Measurements from ENCODE around the gene EFCAB5. TPM values are rescaled to one million over a fixed set of nuclear protein-coding genes. Genes with fewer than 3 reads are reported as not detected.
"Not testable (repeated sequence)": the region's sequence is repeated elsewhere in the genome, so short reads cannot be mapped to it uniquely, and the experiment has no call there.

The EFCAB5 gene
- total and polyA plus RNA-seq, 3 donors from 2014 or later: 11.7 to 23.0 (median 15.1) TPM

GRCh38 chr17:29931231-29931932 lies 10.1 kb upstream of the EFCAB5 start:
- intact Hi-C loops (cut with DNase I; ENCODE audit: low total_unique reads): no loop called here
- WGBS, 2 donors: 0% methylated on average over 3 of the region's 3 CpGs
- peaks cover 10% of the 10 kb centered on the region for H3K4me1 ChIP-seq
- no peaks in the 10 kb centered on the region for H3K9me3 ChIP-seq
- TF ChIP-seq CTCF (IDR thresholded peaks at IDR 0.05) (peak; percentile 79 to 90 (median 86)), POLR2A (IDR thresholded peaks at IDR 0.05) (no peak)
- peak overlapping the region in 1 of 2 donors; percentile 91 for H3K27ac ChIP-seq
- no peaks in the 10 kb centered on the region for H3K27me3 ChIP-seq
- H3K4me3 ChIP-seq: peak overlapping the region in 1 of 2 donors; percentile 94
- H3K36me3 ChIP-seq (ENCODE audit: low read depth, missing control alignments): no peaks in the 10 kb centered on the region
- DNase-seq: peak; percentile 83

- intact Hi-C loops (cut with DNase I; ENCODE audit: low total_unique reads): no loop called here
- TF ChIP-seq POLR2A (IDR thresholded peaks at IDR 0.05) (no peak), CTCF (IDR thresholded peaks at IDR 0.05) (no peak)
- H3K4me3 ChIP-seq: no peak overlapping the region
- WGBS, 2 donors: 47 to 62% methylated on average over 2 of the region's 2 CpGs
- H3K4me1 ChIP-seq: peaks cover 10% of the 10 kb centered on the region
- H3K27ac ChIP-seq: no peak overlapping the region
- H3K27me3 ChIP-seq: no peaks in the 10 kb centered on the region
- no peaks in the 10 kb centered on the region for H3K36me3 ChIP-seq (ENCODE audit: low read depth, missing control alignments)
- no peaks in the 10 kb centered on the region for H3K9me3 ChIP-seq
- no peak for DNase-seq
Measured at GRCh38 chr17:29933379-29933778, 8.1 kb upstream of the EFCAB5 start.

GRCh38 chr17:29935909-29936308 lies 5.5 kb upstream of the EFCAB5 start:
- H3K4me3 ChIP-seq; H3K27me3 ChIP-seq; H3K36me3 ChIP-seq (ENCODE audit: low read depth, missing control alignments); H3K27ac ChIP-seq; DNase-seq; H3K9me3 ChIP-seq; H3K4me1 ChIP-seq; intact Hi-C loops (cut with DNase I; ENCODE audit: low total_unique reads): not testable (repeated sequence)
- 87 to 90% methylated on average over 3 of the region's 3 CpGs for WGBS, 2 donors

- no peak for DNase-seq
- no peaks in the 10 kb centered on the region for H3K27me3 ChIP-seq
- WGBS, 2 donors: 80 to 84% methylated on average over 2 of the region's 2 CpGs
- H3K9me3 ChIP-seq: no peaks in the 10 kb centered on the region
- H3K36me3 ChIP-seq (ENCODE audit: low read depth, missing control alignments): no peaks in the 10 kb centered on the region
- H3K27ac ChIP-seq: no peak overlapping the region
- intact Hi-C loops (cut with DNase I; ENCODE audit: low total_unique reads): no loop called here
- H3K4me1 ChIP-seq: peaks cover under 1% of the 10 kb centered on the region
- no peak for TF ChIP-seq CTCF (IDR thresholded peaks at IDR 0.05)
- TF ChIP-seq POLR2A (IDR thresholded peaks at IDR 0.05): no peak
- H3K4me3 ChIP-seq: no peak overlapping the region
Measured at GRCh38 chr17:29936724-29937123, 4.7 kb upstream of the EFCAB5 start.

DNA sequence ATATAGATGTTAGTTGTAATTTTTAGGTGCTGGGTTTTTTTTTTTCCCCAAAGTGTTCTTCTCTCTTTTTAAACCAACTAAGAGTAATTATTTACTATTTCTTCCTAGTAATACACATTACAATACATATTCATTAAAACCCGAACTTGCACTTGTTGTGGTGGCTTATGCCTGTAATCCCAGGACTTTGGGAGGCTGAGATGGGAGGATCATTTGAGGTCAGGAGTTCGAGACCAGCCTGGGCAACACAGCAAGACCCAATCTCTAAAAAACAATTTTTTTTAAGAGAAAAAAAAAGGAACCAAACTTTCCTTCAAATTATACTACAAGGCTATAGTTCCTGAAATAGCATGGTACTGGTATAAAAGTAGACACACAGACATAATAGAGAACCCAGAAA lies 3.8 kb downstream of the EFCAB5 start:
- H3K36me3 ChIP-seq (ENCODE audit: low read depth, missing control alignments): no peaks in the 10 kb centered on the region
- no peak overlapping the region for H3K4me3 ChIP-seq
- intact Hi-C loops (cut with DNase I; ENCODE audit: low total_unique reads): no loop called here
- no peaks in the 10 kb centered on the region for H3K9me3 ChIP-seq
- DNase-seq: no peak
- no peak overlapping the region for H3K27ac ChIP-seq
- H3K4me1 ChIP-seq: no peaks in the 10 kb centered on the region
- WGBS, 2 donors: 88 to 92% methylated on average over 2 of the region's 2 CpGs
- H3K27me3 ChIP-seq: no peaks in the 10 kb centered on the region
- TF ChIP-seq CTCF (IDR thresholded peaks at IDR 0.05) (no peak), POLR2A (IDR thresholded peaks at IDR 0.05) (no peak)

Measured in testis (tissue), 3 donors.